ENCODE data around the gene CAMK1. TPM values are rescaled to one million over a fixed set of nuclear protein-coding genes. Genes with fewer than 3 reads are reported as not detected.

The CAMK1 gene
- total and polyA plus RNA-seq, 7 donors = 3.9 to 7.2 (median 5.5) TPM

DNA sequence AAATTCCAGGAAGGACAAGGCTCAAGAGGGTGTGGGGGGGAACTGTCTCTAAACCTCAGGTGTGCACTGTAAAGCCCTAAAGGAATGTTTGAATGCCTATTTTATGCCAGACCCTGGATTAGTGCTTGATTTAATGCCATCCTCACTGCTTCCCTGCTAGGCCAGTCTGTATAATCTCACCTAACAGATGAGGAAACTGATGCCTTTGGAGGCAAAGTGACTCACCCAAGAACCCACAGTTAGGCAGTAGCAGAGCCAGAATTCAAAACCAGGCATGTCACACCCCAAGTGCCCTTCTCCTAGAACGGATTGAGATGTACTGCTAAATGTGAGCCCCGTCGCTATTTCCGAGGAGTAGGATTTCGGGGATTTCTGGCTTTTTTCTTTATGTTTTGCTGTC, 7.8 kb downstream of the CAMK1 start:
- no peak overlapping the region for H3K27ac ChIP-seq
- DNase-seq (no peak), ATAC-seq (no peak)
- H3K27me3 ChIP-seq (ENCODE audit: insufficient read depth in 3 of 3, low read length in 2 of 3) = no peaks in the 10 kb centered on the region
- H3K36me3 ChIP-seq (ENCODE audit: insufficient read depth in 1 of 2, low read depth in 1 of 2) = peaks cover 0 to 44% of the 10 kb centered on the region in 2 donors
- WGBS, 3 donors = 88 to 96% (median 94%) methylated on average over 5 of the region's 5 CpGs
- TF ChIP-seq, protein P1, sequence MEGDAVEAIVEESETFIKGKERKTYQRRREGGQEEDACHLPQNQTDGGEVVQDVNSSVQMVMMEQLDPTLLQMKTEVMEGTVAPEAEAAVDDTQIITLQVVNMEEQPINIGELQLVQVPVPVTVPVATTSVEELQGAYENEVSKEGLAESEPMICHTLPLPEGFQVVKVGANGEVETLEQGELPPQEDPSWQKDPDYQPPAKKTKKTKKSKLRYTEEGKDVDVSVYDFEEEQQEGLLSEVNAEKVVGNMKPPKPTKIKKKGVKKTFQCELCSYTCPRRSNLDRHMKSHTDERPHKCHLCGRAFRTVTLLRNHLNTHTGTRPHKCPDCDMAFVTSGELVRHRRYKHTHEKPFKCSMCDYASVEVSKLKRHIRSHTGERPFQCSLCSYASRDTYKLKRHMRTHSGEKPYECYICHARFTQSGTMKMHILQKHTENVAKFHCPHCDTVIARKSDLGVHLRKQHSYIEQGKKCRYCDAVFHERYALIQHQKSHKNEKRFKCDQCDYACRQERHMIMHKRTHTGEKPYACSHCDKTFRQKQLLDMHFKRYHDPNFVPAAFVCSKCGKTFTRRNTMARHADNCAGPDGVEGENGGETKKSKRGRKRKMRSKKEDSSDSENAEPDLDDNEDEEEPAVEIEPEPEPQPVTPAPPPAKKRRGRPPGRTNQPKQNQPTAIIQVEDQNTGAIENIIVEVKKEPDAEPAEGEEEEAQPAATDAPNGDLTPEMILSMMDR (IDR thresholded peaks at IDR 0.05) = no peak
- H3K4me1 ChIP-seq = no peaks in the 10 kb centered on the region
- no peak overlapping the region for H3K4me3 ChIP-seq
- no peaks in the 10 kb centered on the region for H3K9me3 ChIP-seq
- intact Hi-C loops (cut with DNase I) = no loop called here

DNA sequence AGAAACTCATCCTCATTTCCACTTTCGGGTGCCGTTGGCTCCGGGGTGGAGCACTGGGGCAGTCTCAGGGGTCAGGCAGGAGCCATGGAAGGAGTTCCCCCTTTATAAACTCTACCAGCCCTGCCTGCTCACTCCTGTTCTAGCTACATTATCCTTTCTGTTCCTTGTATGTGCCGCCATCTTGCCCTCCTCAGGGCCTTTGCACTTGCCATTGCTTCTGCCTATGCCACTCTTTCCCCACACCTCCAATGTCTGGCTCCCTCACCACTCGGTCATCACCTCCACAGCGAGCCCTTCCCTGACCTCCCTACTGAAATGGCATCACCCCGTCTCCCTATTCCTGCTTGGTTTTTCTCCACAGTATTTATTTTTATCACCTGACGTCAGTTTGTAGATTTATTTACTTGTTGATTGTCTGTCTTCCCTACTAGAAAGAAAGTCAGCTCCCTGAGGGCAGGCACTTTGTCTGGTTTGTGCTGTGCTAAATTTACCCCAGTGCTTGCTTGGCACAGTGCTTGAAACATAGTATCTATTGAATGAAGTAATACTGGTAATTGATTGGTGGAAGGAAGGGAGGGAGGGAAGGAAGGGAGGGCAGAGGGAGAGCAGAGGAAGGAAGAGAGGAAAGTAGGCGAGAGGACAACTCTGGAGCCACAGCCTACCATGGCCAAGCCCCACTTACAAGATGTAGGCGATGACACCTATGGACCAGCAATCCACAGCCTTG, 8.8 kb downstream of the CAMK1 start:
- no peaks in the 10 kb centered on the region for H3K9me3 ChIP-seq
- no peak overlapping the region for H3K27ac ChIP-seq
- peaks cover 0 to 54% of the 10 kb centered on the region in 2 donors for H3K36me3 ChIP-seq (ENCODE audit: insufficient read depth in 1 of 2, low read depth in 1 of 2)
- no peak overlapping the region for H3K4me3 ChIP-seq
- DNase-seq (no peak), ATAC-seq (no peak)
- intact Hi-C loops (cut with DNase I) = no loop called here
- no peaks in the 10 kb centered on the region for H3K27me3 ChIP-seq (ENCODE audit: insufficient read depth in 3 of 3, low read length in 2 of 3)
- WGBS, 3 donors = 96 to 99% (median 98%) methylated on average over 10 of the region's 10 CpGs
- TF ChIP-seq, protein P1 (IDR thresholded peaks at IDR 0.05) = no peak
- H3K4me1 ChIP-seq = no peaks in the 10 kb centered on the region

DNA sequence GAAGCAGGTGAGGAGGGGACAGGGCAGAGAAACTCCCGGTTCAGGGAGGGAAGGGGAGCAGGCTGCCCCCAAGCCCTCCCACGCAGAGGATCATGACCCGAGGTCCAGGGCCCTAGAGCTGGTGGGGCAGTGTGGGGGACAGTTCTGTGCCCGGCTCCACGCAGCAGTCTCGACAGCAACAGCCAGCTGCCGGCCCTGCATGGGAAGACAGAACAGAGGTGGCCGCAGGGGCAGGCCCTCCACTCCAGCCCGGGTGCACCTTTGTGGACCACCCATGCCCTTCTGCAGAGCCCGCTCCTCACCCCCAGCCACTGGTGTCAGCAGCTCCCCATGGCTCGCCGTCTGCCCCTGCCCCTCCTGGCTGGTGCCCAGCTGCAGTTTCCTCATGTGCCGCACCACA, 12.3 kb downstream of the CAMK1 start:
- DNase-seq (no peak), ATAC-seq (no peak)
- Histone ChIP-seq H3K36me3 (ENCODE audit: insufficient read depth in 1 of 2, low read depth in 1 of 2) (peaks cover 0 to 75% of the 10 kb centered on the region in 2 donors), H3K4me3 (no peak overlapping the region), H3K27me3 (ENCODE audit: insufficient read depth in 3 of 3, low read length in 2 of 3) (no peaks in the 10 kb centered on the region), H3K27ac (no peak overlapping the region), H3K9me3 (no peaks in the 10 kb centered on the region), H3K4me1 (no peaks in the 10 kb centered on the region)
- intact Hi-C loops (cut with DNase I) = no loop called here
- 84 to 94% (median 93%) methylated on average over 10 to 13 of the region's 13 CpGs for WGBS, 3 donors
- TF ChIP-seq, protein P1 (IDR thresholded peaks at IDR 0.05) = no peak

DNA sequence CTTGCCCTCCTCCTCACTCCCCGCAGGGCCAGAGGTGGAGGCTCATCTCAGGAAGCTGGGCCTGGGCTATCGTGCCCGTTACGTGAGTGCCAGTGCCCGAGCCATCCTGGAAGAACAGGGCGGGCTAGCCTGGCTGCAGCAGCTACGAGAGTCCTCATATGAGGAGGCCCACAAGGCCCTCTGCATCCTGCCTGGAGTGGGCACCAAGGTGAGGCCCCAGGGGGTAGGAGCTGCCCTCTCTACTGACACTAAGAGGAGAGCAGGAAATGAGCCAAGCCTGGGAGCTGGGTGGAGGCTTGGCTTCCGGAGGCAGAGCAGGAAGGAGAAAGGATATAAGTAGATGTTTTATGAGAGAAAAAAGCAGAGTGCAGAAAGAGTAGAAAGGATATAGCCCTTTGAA, 15.1 kb downstream of the CAMK1 start:
- TF ChIP-seq, protein P1 (IDR thresholded peaks at IDR 0.05) = no peak
- DNase-seq = no peak
- intact Hi-C loops (cut with DNase I) = loop anchor here in 1 of 2 donors (5.0 kb wide), 1 partner anchor 33 kb away; no protein-coding TSS in a partner anchor
- ATAC-seq = no peak
- H3K4me3 ChIP-seq = no peak overlapping the region
- H3K9me3 ChIP-seq = no peaks in the 10 kb centered on the region
- H3K27me3 ChIP-seq (ENCODE audit: insufficient read depth in 3 of 3, low read length in 2 of 3) = no peaks in the 10 kb centered on the region
- peaks cover 0 to 85% of the 10 kb centered on the region in 2 donors for H3K36me3 ChIP-seq (ENCODE audit: insufficient read depth in 1 of 2, low read depth in 1 of 2)
- 72 to 81% (median 75%) methylated on average over 8 of the region's 8 CpGs for WGBS, 3 donors
- no peak overlapping the region for H3K27ac ChIP-seq
- H3K4me1 ChIP-seq = peaks cover 14% of the 10 kb centered on the region

Measured in psoas muscle (tissue), 8 donors.